ENCODE measurements around the gene LYRM9. TPM values are rescaled to one million over a fixed set of nuclear protein-coding genes. Genes with fewer than 3 reads are reported as not detected.

LYRM9 gene
- polyA plus RNA-seq, 1 donor (not counting 4 experiments of a cell fraction or from before 2014, with no cell fraction given): 3.0 TPM

DNA sequence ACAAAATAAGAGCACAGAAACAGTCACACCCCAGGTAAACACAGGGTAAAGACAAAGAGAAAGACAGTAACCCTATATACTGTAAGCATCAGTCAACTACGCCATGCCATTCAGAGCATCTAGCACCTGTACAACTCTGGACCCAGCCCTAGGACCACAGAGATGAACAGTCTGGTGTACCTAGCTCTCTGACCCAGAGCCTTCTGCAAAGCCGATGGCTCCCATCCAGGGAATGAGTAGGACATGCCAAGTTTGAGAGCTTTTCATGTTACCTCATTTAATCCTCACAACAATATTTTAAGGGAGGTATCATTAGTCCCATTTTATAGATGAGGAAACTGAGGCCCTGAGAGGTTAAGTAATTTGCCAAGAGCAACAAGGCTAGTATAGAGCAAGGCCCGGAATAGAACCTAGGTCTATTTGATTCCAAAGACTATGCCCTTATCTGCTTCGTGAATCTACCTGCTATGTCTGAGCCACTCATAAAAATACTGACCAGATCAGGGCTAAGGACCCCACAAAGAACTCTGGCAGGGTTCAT is 3.4 kb downstream of the LYRM9 start:
- Histone ChIP-seq H2AFZ (ENCODE audit: control insufficient read depth, low read length) (no peak overlapping the region), H3K9me3 (ENCODE audit: control insufficient read depth, low read depth, low read length) (no peaks in the 10 kb centered on the region), H3K79me2 (ENCODE audit: control insufficient read depth, insufficient read depth, low read length) (no peaks in the 10 kb centered on the region), H3K27me3 (ENCODE audit: control insufficient read depth, extremely low read depth, insufficient read depth, low read length) (no peaks in the 10 kb centered on the region), H3K4me2 (ENCODE audit: control insufficient read depth, extremely low read depth, insufficient read depth, low read depth, low read length) (no peak overlapping the region), H4K20me1 (ENCODE audit: control insufficient read depth, extremely low read depth, insufficient read depth, low read length) (no peaks in the 10 kb centered on the region), H3K4me3 (ENCODE audit: control insufficient read depth in 2 of 3, extremely low read depth in 1 of 3, insufficient read depth in 2 of 3, low read depth in 1 of 3, low read length in 3 of 3) (no peak overlapping the region), H3K36me3 (ENCODE audit: control insufficient read depth in 2 of 2, extremely low read depth in 1 of 2, insufficient read depth in 2 of 2, low read length in 2 of 2) (no peaks in the 10 kb centered on the region), H3K9ac (ENCODE audit: control insufficient read depth, extremely low read depth, insufficient read depth, low read length) (no peak overlapping the region), H3K27ac (ENCODE audit: control insufficient read depth, insufficient read depth, low read length) (no peak overlapping the region), H3K9me1 (ENCODE audit: control insufficient read depth, extremely low read depth, insufficient read depth, low read length) (no peaks in the 10 kb centered on the region), H3K4me1 (ENCODE audit: control insufficient read depth, extremely low read depth, insufficient read depth, low read length) (peaks cover 3% of the 10 kb centered on the region)
- no peak for FAIRE-seq
- dilution Hi-C loops (cut with MboI; ENCODE audit: extremely low pct_ligation_motif_present, low sequenced_read_pairs): no loop called here
- DNase-seq (ENCODE audit: low read depth, low spot score): no peak
- TF ChIP-seq EZH2 (IDR thresholded peaks at IDR 0.05; ENCODE audit: low read length): no peak
- TF ChIP-seq, protein P1, sequence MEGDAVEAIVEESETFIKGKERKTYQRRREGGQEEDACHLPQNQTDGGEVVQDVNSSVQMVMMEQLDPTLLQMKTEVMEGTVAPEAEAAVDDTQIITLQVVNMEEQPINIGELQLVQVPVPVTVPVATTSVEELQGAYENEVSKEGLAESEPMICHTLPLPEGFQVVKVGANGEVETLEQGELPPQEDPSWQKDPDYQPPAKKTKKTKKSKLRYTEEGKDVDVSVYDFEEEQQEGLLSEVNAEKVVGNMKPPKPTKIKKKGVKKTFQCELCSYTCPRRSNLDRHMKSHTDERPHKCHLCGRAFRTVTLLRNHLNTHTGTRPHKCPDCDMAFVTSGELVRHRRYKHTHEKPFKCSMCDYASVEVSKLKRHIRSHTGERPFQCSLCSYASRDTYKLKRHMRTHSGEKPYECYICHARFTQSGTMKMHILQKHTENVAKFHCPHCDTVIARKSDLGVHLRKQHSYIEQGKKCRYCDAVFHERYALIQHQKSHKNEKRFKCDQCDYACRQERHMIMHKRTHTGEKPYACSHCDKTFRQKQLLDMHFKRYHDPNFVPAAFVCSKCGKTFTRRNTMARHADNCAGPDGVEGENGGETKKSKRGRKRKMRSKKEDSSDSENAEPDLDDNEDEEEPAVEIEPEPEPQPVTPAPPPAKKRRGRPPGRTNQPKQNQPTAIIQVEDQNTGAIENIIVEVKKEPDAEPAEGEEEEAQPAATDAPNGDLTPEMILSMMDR (optimal IDR thresholded peaks at IDR 0.05 in 1 of 3, IDR thresholded peaks at IDR 0.05 in 1 of 3, conservative IDR thresholded peaks at IDR 0.05 in 1 of 3; ENCODE audit: extremely low read depth in 1 of 3, insufficient read depth in 2 of 3, low read length in 3 of 3): no peak

DNA sequence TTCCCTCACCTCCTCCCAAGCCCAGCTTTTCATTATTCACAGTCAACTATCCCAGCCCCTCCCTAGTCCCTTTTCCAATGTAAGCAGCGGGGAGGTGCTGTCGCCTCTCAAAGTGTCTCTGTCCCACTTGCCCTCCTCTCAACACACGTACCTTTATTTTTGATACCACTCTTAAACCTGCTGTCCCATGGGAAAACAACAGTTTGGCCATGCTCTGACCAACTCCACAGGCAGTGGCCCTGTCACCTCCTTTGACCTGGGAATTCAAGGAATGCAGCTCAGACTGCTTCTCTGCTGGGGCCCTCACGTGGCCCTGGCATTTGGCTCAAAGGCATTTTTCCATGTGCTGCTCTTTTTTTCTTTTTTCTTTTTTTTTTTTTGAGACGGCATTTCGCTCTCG is 4.2 kb downstream of the LYRM9 start:
- Histone ChIP-seq H3K4me2 (ENCODE audit: control insufficient read depth, extremely low read depth, insufficient read depth, low read depth, low read length) (no peak overlapping the region), H2AFZ (ENCODE audit: control insufficient read depth, low read length) (no peak overlapping the region), H3K4me1 (ENCODE audit: control insufficient read depth, extremely low read depth, insufficient read depth, low read length) (peaks cover 3% of the 10 kb centered on the region), H3K4me3 (ENCODE audit: control insufficient read depth in 2 of 3, extremely low read depth in 1 of 3, insufficient read depth in 2 of 3, low read depth in 1 of 3, low read length in 3 of 3) (no peak overlapping the region), H3K9me1 (ENCODE audit: control insufficient read depth, extremely low read depth, insufficient read depth, low read length) (no peaks in the 10 kb centered on the region), H3K79me2 (ENCODE audit: control insufficient read depth, insufficient read depth, low read length) (no peaks in the 10 kb centered on the region), H3K9me3 (ENCODE audit: control insufficient read depth, low read depth, low read length) (no peaks in the 10 kb centered on the region), H3K9ac (ENCODE audit: control insufficient read depth, extremely low read depth, insufficient read depth, low read length) (no peak overlapping the region), H4K20me1 (ENCODE audit: control insufficient read depth, extremely low read depth, insufficient read depth, low read length) (no peaks in the 10 kb centered on the region), H3K27ac (ENCODE audit: control insufficient read depth, insufficient read depth, low read length) (no peak overlapping the region), H3K27me3 (ENCODE audit: control insufficient read depth, extremely low read depth, insufficient read depth, low read length) (peaks cover 5% of the 10 kb centered on the region), H3K36me3 (ENCODE audit: control insufficient read depth in 2 of 2, extremely low read depth in 1 of 2, insufficient read depth in 2 of 2, low read length in 2 of 2) (no peaks in the 10 kb centered on the region)
- TF ChIP-seq, protein P1 (optimal IDR thresholded peaks at IDR 0.05 in 1 of 3, IDR thresholded peaks at IDR 0.05 in 1 of 3, conservative IDR thresholded peaks at IDR 0.05 in 1 of 3; ENCODE audit: extremely low read depth in 1 of 3, insufficient read depth in 2 of 3, low read length in 3 of 3): no peak
- no peak for TF ChIP-seq EZH2 (IDR thresholded peaks at IDR 0.05; ENCODE audit: low read length)
- dilution Hi-C loops (cut with MboI; ENCODE audit: extremely low pct_ligation_motif_present, low sequenced_read_pairs): no loop called here
- DNase-seq (ENCODE audit: low read depth, low spot score): no peak
- FAIRE-seq: no peak
